Caco-2 (cell line): ENCODE results near the gene GNG3. TPM values are rescaled to one million over a fixed set of nuclear protein-coding genes. Genes with fewer than 3 reads are reported as not detected.

Experiments used
- BruUV-seq: library from RNA; stranded (reverse); fragments of 400-500 nt; replicated peaks from 2 replicates; lab custom pipeline; 2021; lab: Mats Ljungman, UMichigan
- CTCF ChIA-PET: fragments of 300-600 bp; sonication (Branson Sonifier 250); formaldehyde crosslinking; loops from one replicate; lab custom pipeline; 2022; ENCODE audit warnings: antibody characterized with exemption; lab: Charles Lee
- POLR2A ChIA-PET: fragments of 300-600 bp; sonication (Branson Sonifier 250); formaldehyde crosslinking; loops from one replicate; lab custom pipeline; 2022; ENCODE audit warnings: antibody characterized with exemption; lab: Charles Lee
- DNase-seq, 2 experiments: peaks; one replicate each; pipeline versions ENCODE4 v3.0.0 to v3.0.0-alpha.2; 2020 to 2022
- H3K27me3 ChIP-seq: replicated peaks from 2 replicates; pipeline ENCODE4 v1.6.0; 2011; ENCODE audit warnings: low read length; ENCODE audit not compliant: control insufficient read depth, insufficient read depth
- H3K36me3 ChIP-seq: 2 replicates; pipeline ENCODE4 v1.5.1; 2011; ENCODE audit warnings: low read length; ENCODE audit not compliant: control insufficient read depth, insufficient read depth
- H3K4me1 ChIP-seq: fragments of 250-450 bp; sonication (Bioruptor Pico); 2 replicates; pipeline ENCODE4 v1.5.1; 2020; ENCODE audit warnings: mild to moderate bottlenecking
- H3K4me3 ChIP-seq: 2 replicates; pipeline ENCODE4 v1.5.1; 2011; ENCODE audit warnings: low read depth, mild to moderate bottlenecking, control low read depth, low read length
- H3K9me3 ChIP-seq: fragments of 250-450 bp; sonication (Bioruptor Pico); 2 replicates; pipeline ENCODE4 v1.5.1; 2020; ENCODE audit warnings: mild to moderate bottlenecking, moderate library complexity
- H3K27ac Mint-ChIP-seq: one replicate; pipeline ENCODE4 v1.8.0; 2022; ENCODE audit warnings: mixed read lengths; ENCODE audit not compliant: unreplicated experiment
- H3K27me3 Mint-ChIP-seq: one replicate; pipeline ENCODE4 v1.8.0; 2022; ENCODE audit warnings: mixed read lengths; ENCODE audit not compliant: insufficient read depth, unreplicated experiment
- H3K36me3 Mint-ChIP-seq: one replicate; pipeline ENCODE4 v1.8.0; 2022; ENCODE audit warnings: mild to moderate bottlenecking, mixed read lengths; ENCODE audit not compliant: insufficient read depth, unreplicated experiment
- H3K4me1 Mint-ChIP-seq: one replicate; pipeline ENCODE4 v1.8.0; 2022; ENCODE audit warnings: low read depth, mixed read lengths; ENCODE audit not compliant: unreplicated experiment
- H3K4me3 Mint-ChIP-seq: one replicate; pipeline ENCODE4 v1.8.0; 2022; ENCODE audit warnings: mild to moderate bottlenecking, moderate library complexity, mixed read lengths; ENCODE audit not compliant: unreplicated experiment
- H3K9me3 Mint-ChIP-seq: one replicate; pipeline ENCODE4 v1.8.0; 2022; ENCODE audit warnings: mixed read lengths; ENCODE audit not compliant: unreplicated experiment
- intact Hi-C: fragments of 100-400 bp; cut with micrococcal nuclease; formaldehyde crosslinking; loops from one replicate; pipeline ENCODE4 v1.10.0; 2022; ENCODE audit not compliant: unreplicated experiment
- total RNA-seq: library from RNA; stranded (reverse); gene quantifications from 2 replicates; pipeline ENCODE4 v1.2.3, GENCODE V29; 2022
- TF ChIP-seq, protein P1 (sequence below), 2 experiments: fragments of 200-600 bp in 1 of 2; IDR thresholded peaks; 1 replicate in 1 of 2; 2 replicates in 1 of 2; pipeline versions ENCODE4 v1.5.1 to v1.8.0; 2011 to 2022; ENCODE audit warnings: antibody characterized with exemption in 1 of 2, control low read depth in 1 of 2, inconsistent platforms in 1 of 2, low read depth in 1 of 2, low read length in 1 of 2, mild to moderate bottlenecking in 1 of 2, moderate library complexity in 1 of 2; ENCODE audit not compliant: insufficient read depth in 1 of 2, severe bottlenecking in 1 of 2, unreplicated experiment in 1 of 2

The GNG3 gene
- total RNA-seq, 1 experiment from 2014 or later, result not detected

DNA sequence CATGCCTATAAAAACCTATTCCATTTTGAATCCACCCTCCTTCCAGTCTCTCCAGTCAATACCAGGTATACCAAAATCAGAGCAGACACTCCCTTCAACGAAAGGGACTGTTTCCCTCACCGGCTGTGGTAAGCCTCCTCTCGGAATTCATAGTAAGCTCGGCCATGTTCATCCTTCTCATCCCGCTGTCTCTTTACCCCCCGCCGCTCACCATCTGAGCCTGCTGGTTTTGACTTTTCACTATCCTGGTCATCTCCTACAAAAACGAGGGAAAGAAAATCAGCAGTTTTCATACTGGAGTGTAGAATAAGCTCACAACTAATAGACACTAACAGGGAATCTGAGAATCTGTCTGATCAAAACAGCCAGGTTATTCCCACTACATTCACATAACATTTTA is 16.7 kb downstream of the GNG3 start:
- Mint-ChIP-seq H3K4me3 (peak overlapping the region; percentile 99), H3K9me3 (no peaks in the 10 kb centered on the region), H3K27me3 (no peaks in the 10 kb centered on the region), H3K27ac (no peak overlapping the region), H3K36me3 (peaks cover 100% of the 10 kb centered on the region), H3K4me1 (peaks cover 30% of the 10 kb centered on the region)
- TF ChIP-seq, protein P1, sequence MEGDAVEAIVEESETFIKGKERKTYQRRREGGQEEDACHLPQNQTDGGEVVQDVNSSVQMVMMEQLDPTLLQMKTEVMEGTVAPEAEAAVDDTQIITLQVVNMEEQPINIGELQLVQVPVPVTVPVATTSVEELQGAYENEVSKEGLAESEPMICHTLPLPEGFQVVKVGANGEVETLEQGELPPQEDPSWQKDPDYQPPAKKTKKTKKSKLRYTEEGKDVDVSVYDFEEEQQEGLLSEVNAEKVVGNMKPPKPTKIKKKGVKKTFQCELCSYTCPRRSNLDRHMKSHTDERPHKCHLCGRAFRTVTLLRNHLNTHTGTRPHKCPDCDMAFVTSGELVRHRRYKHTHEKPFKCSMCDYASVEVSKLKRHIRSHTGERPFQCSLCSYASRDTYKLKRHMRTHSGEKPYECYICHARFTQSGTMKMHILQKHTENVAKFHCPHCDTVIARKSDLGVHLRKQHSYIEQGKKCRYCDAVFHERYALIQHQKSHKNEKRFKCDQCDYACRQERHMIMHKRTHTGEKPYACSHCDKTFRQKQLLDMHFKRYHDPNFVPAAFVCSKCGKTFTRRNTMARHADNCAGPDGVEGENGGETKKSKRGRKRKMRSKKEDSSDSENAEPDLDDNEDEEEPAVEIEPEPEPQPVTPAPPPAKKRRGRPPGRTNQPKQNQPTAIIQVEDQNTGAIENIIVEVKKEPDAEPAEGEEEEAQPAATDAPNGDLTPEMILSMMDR (IDR thresholded peaks at IDR 0.05; ENCODE audit: insufficient read depth in 1 of 2, low read depth in 1 of 2, low read length in 1 of 2, severe bottlenecking in 1 of 2, unreplicated experiment in 1 of 2), result no peak
- Histone ChIP-seq H3K4me1 (peaks cover 23% of the 10 kb centered on the region), H3K4me3 (no peak overlapping the region), H3K27me3 (no peaks in the 10 kb centered on the region), H3K9me3 (no peaks in the 10 kb centered on the region), H3K36me3 (peaks cover 10% of the 10 kb centered on the region)
- no peak for DNase-seq
- POLR2A ChIA-PET, result no interaction called here
- intact Hi-C loops, result loop anchor here (10.0 kb wide), 1 partner anchor 131 kb away; no protein-coding TSS in a partner anchor
- CTCF ChIA-PET, result no interaction called here
- BruUV-seq, result no TSS peak

DNA sequence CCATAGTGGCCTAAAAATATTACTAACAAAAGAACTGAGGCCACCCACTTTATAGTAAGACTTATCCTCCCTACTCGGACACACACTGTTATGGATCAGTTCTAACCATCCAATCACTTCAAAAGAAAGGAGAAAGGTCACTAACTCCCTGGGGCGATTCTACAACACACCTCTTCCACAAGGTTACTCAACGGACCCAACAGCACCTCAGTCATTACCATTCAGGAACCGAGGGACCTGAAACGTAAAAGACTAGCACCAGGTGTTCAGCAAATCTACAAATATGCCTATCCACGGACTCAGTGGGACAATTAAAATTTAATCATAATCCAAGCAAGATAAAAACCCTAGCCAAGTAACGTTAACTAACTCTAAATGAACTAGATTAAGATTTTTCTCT is 18.2 kb downstream of the GNG3 start:
- Mint-ChIP-seq H3K9me3 (no peaks in the 10 kb centered on the region), H3K27me3 (no peaks in the 10 kb centered on the region), H3K4me1 (peaks cover 34% of the 10 kb centered on the region), H3K36me3 (peaks cover 91% of the 10 kb centered on the region), H3K27ac (peak overlapping the region; percentile 98), H3K4me3 (peak overlapping the region; percentile 99)
- peak in 1 of 2 experiments; percentile 41 for DNase-seq
- peaks cover 4% of the 10 kb centered on the region for H3K36me3 ChIP-seq
- TF ChIP-seq, protein P1 (IDR thresholded peaks at IDR 0.05; ENCODE audit: insufficient read depth in 1 of 2, low read depth in 1 of 2, low read length in 1 of 2, severe bottlenecking in 1 of 2, unreplicated experiment in 1 of 2), result no peak
- TSS peak; percentile 18 for BruUV-seq
- POLR2A ChIA-PET, result interaction anchor here (0.8 to 4.8 kb wide), 3 partner anchors 20 to 131 kb away, joined by 4 to 71 read pairs (median 18); partner anchors contain the start of gene ZBTB3
- no peaks in the 10 kb centered on the region for H3K27me3 ChIP-seq
- peak overlapping the region; percentile 94 for H3K4me3 ChIP-seq
- H3K9me3 ChIP-seq, result no peaks in the 10 kb centered on the region
- H3K4me1 ChIP-seq, result peaks cover 29% of the 10 kb centered on the region
- CTCF ChIA-PET, result interaction anchor here (1.1 to 4.0 kb wide), 2 partner anchors 28 to 61 kb away, joined by 3 to 21 read pairs; partner anchors contain the start of gene ZBTB3
- intact Hi-C loops, result loop anchor here (2.0 to 10.0 kb wide), 2 partner anchors 13 to 129 kb away; no protein-coding TSS in a partner anchor

DNA sequence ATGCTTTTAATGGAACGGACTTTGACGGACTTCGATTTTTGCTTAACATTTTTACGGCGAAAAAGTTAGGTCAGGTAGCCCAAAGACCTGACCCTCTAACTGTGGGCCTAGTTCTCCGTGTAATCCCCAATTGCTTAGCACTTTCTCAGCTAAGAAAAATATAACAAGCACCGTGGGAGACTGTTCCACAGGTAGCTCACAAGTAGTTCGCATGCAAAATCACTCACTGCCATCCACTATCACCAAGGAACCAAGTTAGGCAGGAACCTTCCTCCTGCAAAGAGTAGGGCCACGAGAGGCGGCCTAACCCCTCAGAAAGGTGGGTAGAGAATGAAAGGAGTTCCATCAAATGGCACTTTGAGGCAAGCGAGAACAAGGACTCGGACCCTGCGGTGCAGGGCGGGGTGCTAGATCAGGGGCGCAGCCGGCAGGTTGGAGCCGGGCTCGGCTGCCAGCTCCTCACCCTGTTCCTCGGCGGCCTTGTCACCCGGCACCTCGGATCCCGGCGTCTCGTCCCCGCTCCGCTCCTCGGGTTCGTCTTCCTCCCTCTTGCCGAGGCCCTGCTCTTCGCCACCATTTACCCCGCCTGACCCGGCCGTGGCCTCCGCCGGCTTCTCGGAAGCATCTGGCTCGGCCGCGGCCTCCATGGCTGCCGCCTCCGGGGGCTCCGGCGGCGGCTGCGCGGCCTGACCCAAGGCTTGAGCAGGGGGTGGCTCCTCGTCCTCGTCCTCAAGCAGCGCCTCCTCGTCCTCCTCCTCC is 18.9 kb downstream of the GNG3 start:
- Mint-ChIP-seq H3K4me3 (peak overlapping the region; percentile 99), H3K27me3 (no peaks in the 10 kb centered on the region), H3K27ac (peak overlapping the region; percentile 98), H3K36me3 (peaks cover 88% of the 10 kb centered on the region), H3K9me3 (no peaks in the 10 kb centered on the region), H3K4me1 (peaks cover 34% of the 10 kb centered on the region)
- Histone ChIP-seq H3K4me3 (peak overlapping the region; percentile 94), H3K9me3 (no peaks in the 10 kb centered on the region), H3K27me3 (no peaks in the 10 kb centered on the region), H3K36me3 (peaks cover 1% of the 10 kb centered on the region; the same call in 1 of the 2 replicates), H3K4me1 (peaks cover 29% of the 10 kb centered on the region)
- TF ChIP-seq, protein P1 (IDR thresholded peaks at IDR 0.05; ENCODE audit: insufficient read depth in 1 of 2, low read depth in 1 of 2, low read length in 1 of 2, severe bottlenecking in 1 of 2, unreplicated experiment in 1 of 2), result no peak
- intact Hi-C loops, result loop anchor here (2.0 to 10.0 kb wide), 2 partner anchors 14 to 128 kb away; no protein-coding TSS in a partner anchor
- no TSS peak for BruUV-seq
- no peak for DNase-seq
- ChIA-PET CTCF (interaction anchor here (1.1 to 4.0 kb wide), 3 partner anchors 27 to 166 kb away, joined by 3 to 21 read pairs (median 4); partner anchors contain the start of gene ZBTB3), POLR2A (interaction anchor here (0.6 to 4.8 kb wide), 14 partner anchors 13 to 155 kb away, joined by 3 to 71 read pairs (median 11); partner anchors contain the start of genes BSCL2, C11orf98, CSKMT and EEF1G)
